ENCODE measurements around the gene FAM168A. TPM values are rescaled to one million over a fixed set of nuclear protein-coding genes. Genes with fewer than 3 reads are reported as not detected.

The FAM168A gene
- total and polyA plus RNA-seq, 9 of the 15 experiments (the other 6 are each of a cell fraction or from before 2014, with no cell fraction given) = 0.44 to 7.2 (median 2.9) TPM

DNA sequence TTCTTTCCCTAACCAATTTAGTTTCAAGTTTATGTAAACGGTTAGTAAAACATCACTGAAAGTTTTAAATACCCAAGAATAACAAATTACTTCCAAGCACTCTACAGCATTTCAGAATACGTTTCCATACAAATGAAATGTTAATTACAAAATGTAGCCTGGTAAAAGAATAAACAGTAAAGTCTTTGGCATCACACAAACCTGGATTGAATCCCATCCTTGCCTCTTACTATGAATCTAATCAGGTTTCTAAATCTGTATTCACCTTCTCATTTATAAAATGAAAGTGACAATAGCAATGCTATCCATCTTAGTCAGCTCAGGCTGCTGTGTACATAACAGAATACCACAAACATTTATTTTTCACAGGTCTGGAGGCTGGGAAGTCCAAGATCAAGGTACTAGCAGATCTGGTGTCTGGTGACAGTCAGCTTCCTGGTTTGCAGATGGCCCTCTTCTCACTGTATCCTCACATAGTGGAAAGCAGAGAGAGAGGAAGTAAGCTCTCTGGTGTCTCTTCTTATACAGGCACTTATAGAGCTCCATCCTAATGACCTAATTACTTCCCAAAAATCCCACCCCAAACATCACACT, 19.2 kb downstream of the FAM168A start:
- intact Hi-C loops (cut with micrococcal nuclease) = no loop called here
- POLR2A ChIA-PET = interaction anchor here (1.1 to 2.4 kb wide), 3 partner anchors 12 to 15 kb away, joined by 3 to 8 read pairs (median 4); no protein-coding TSS in a partner anchor
- CTCF ChIA-PET (ENCODE audit: low intra/inter-chr PET ratio) = no interaction called here
- Histone ChIP-seq H3K27me3 (ENCODE audit: control insufficient read depth in 2 of 2, insufficient read depth in 2 of 2, low read length in 2 of 2) (no peaks in the 10 kb centered on the region), H3K79me2 (ENCODE audit: control insufficient read depth, insufficient read depth, low read length) (no peaks in the 10 kb centered on the region), H3K4me1 (replicated peaks in 1 of 2; ENCODE audit: control insufficient read depth in 2 of 2, insufficient read depth in 2 of 2, low read length in 2 of 2) (no peaks in the 10 kb centered on the region), H3K4me2 (ENCODE audit: insufficient read depth, low read length) (no peak overlapping the region), H3K27ac (ENCODE audit: extremely low read depth, low read depth, low read length) (no peak overlapping the region), H3K9ac (ENCODE audit: insufficient read depth in 1 of 2, low read depth in 2 of 2, low read length in 2 of 2) (no peak overlapping the region), H2AFZ (ENCODE audit: low read depth, low read length) (no peak overlapping the region), H3K4me3 (no peak overlapping the region), H3K36me3 (ENCODE audit: control insufficient read depth, insufficient read depth, low read length) (no peaks in the 10 kb centered on the region), H3K9me3 (replicated peaks; ENCODE audit: control insufficient read depth, insufficient read depth, low read depth, low read length) (no peaks in the 10 kb centered on the region), H4K20me1 (replicated peaks; ENCODE audit: control insufficient read depth, insufficient read depth, low read length) (no peaks in the 10 kb centered on the region), H3K9me1 (ENCODE audit: control insufficient read depth, insufficient read depth, low read length) (no peaks in the 10 kb centered on the region)
- 0% methylated on average over 2 of the region's 2 CpGs for WGBS (ENCODE audit: insufficient coverage, low coverage, missing lambda C conversion rate)
- no peak for FAIRE-seq
- in situ Hi-C loops (cut with MboI) = no loop called here
- DNase-seq (ENCODE audit: extremely low read depth in 1 of 4, low spot score in 3 of 4) = no peak
- BruUV-seq (replicated peaks) = no TSS peak
- ATAC-seq = no peak
- TF ChIP-seq ZNF121 (CRISPR knock-in tag; conservative IDR thresholded peaks at IDR 0.05) = no peak
- TF ChIP-seq XRCC3 (IDR thresholded peaks at IDR 0.05) = no peak
- no peak for TF ChIP-seq MED1 (CRISPR knock-in tag; IDR thresholded peaks at IDR 0.05; ENCODE audit: borderline replicate concordance)
- no peak for TF ChIP-seq CBX1 (IDR thresholded peaks at IDR 0.05; ENCODE audit: low read depth)
- no peak for TF ChIP-seq DMBX1 (CRISPR knock-in tag; IDR thresholded peaks at IDR 0.05; ENCODE audit: borderline replicate concordance)
- no peak for TF ChIP-seq KLF10 (CRISPR knock-in tag; IDR thresholded peaks at IDR 0.05)
- TF ChIP-seq MEIS2 (IDR thresholded peaks at IDR 0.05; ENCODE audit: partially characterized antibody) = peak; percentile 54
- TF ChIP-seq, protein P1, sequence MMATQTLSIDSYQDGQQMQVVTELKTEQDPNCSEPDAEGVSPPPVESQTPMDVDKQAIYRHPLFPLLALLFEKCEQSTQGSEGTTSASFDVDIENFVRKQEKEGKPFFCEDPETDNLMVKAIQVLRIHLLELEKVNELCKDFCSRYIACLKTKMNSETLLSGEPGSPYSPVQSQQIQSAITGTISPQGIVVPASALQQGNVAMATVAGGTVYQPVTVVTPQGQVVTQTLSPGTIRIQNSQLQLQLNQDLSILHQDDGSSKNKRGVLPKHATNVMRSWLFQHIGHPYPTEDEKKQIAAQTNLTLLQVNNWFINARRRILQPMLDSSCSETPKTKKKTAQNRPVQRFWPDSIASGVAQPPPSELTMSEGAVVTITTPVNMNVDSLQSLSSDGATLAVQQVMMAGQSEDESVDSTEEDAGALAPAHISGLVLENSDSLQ (IDR thresholded peaks at IDR 0.05) = peak; percentile 37; the same call in 1 of the 2 replicates
- TF ChIP-seq, protein P2, sequence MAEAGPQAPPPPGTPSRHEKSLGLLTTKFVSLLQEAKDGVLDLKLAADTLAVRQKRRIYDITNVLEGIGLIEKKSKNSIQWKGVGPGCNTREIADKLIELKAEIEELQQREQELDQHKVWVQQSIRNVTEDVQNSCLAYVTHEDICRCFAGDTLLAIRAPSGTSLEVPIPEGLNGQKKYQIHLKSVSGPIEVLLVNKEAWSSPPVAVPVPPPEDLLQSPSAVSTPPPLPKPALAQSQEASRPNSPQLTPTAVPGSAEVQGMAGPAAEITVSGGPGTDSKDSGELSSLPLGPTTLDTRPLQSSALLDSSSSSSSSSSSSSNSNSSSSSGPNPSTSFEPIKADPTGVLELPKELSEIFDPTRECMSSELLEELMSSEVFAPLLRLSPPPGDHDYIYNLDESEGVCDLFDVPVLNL (CRISPR knock-in tag; IDR thresholded peaks at IDR 0.05; ENCODE audit: low read depth) = no peak
- no peak for TF ChIP-seq THRAP3 (IDR thresholded peaks at IDR 0.05; ENCODE audit: borderline replicate concordance)
- TF ChIP-seq, protein P3, sequence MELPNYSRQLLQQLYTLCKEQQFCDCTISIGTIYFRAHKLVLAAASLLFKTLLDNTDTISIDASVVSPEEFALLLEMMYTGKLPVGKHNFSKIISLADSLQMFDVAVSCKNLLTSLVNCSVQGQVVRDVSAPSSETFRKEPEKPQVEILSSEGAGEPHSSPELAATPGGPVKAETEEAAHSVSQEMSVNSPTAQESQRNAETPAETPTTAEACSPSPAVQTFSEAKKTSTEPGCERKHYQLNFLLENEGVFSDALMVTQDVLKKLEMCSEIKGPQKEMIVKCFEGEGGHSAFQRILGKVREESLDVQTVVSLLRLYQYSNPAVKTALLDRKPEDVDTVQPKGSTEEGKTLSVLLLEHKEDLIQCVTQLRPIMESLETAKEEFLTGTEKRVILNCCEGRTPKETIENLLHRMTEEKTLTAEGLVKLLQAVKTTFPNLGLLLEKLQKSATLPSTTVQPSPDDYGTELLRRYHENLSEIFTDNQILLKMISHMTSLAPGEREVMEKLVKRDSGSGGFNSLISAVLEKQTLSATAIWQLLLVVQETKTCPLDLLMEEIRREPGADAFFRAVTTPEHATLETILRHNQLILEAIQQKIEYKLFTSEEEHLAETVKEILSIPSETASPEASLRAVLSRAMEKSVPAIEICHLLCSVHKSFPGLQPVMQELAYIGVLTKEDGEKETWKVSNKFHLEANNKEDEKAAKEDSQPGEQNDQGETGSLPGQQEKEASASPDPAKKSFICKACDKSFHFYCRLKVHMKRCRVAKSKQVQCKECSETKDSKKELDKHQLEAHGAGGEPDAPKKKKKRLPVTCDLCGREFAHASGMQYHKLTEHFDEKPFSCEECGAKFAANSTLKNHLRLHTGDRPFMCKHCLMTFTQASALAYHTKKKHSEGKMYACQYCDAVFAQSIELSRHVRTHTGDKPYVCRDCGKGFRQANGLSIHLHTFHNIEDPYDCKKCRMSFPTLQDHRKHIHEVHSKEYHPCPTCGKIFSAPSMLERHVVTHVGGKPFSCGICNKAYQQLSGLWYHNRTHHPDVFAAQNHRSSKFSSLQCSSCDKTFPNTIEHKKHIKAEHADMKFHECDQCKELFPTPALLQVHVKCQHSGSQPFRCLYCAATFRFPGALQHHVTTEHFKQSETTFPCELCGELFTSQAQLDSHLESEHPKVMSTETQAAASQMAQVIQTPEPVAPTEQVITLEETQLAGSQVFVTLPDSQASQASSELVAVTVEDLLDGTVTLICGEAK (IDR thresholded peaks at IDR 0.05) = no peak
- TF ChIP-seq, protein P3 (CRISPR knock-in tag; IDR thresholded peaks at IDR 0.05) = no peak
